ENCODE results near the gene ZMIZ1. TPM values are rescaled to one million over a fixed set of nuclear protein-coding genes. Genes with fewer than 3 reads are reported as not detected.

The ZMIZ1 gene
- polyA plus RNA-seq, 2 of the 4 experiments (the other 2 are of a cell fraction): 8.1 to 30.3 TPM

- H3K4me1 ChIP-seq: peaks cover 98% of the 10 kb centered on the region
- DNase-seq (ENCODE audit: low read depth in 1 of 2, low spot score in 1 of 2) (no peak), ATAC-seq (no peak), FAIRE-seq (no peak)
- no peak overlapping the region for H3K4me3 ChIP-seq
- TF ChIP-seq ZNF302 (CRISPR knock-in tag; IDR thresholded peaks at IDR 0.05) (no peak), CTCF (IDR thresholded peaks at IDR 0.05) (no peak), JUNB (IDR thresholded peaks at IDR 0.05) (no peak)
- no peaks in the 10 kb centered on the region for H3K9me3 ChIP-seq
- ChIA-PET POLR2A (no interaction called here), CTCF (interaction anchor here (1.3 to 8.7 kb wide), 3 partner anchors 29 to 93 kb away, joined by 3 to 65 read pairs (median 3); no protein-coding TSS in a partner anchor)
- 82% methylated on average over 11 of the region's 13 CpGs for WGBS (ENCODE audit: missing lambda C conversion rate)
- H3K27ac ChIP-seq: peak overlapping the region; percentile 1 to 92; a peak in 3 of 6 replicates
- no peak overlapping the region for H3K4me2 ChIP-seq
These were observed 34.4 kb downstream of the ZMIZ1 start for GRCh38 chr10:79103129-79103528.

GRCh38 chr10:79103585-79103984, 34.8 kb downstream of the ZMIZ1 start:
- WGBS (ENCODE audit: missing lambda C conversion rate): 89% methylated on average over 8 of the region's 8 CpGs
- peaks cover 98% of the 10 kb centered on the region for H3K4me1 ChIP-seq
- H3K27ac ChIP-seq: peak overlapping the region; percentile 1 to 92; a peak in 3 of 6 replicates

GRCh38 chr10:79105150-79105739, 36.5 kb downstream of the ZMIZ1 start:
- peak overlapping the region; percentile 29 for H3K4me2 ChIP-seq

More at GRCh38 chr10:79103585-79103984, 34.8 kb downstream of the ZMIZ1 start:
- ChIA-PET CTCF (interaction anchor here (1.5 to 8.7 kb wide), 2 partner anchors 45 to 93 kb away, joined by 3 to 65 read pairs; no protein-coding TSS in a partner anchor), POLR2A (no interaction called here)
- FAIRE-seq (no peak), DNase-seq (ENCODE audit: low read depth in 1 of 2, low spot score in 1 of 2) (no peak), ATAC-seq (no peak)
- Histone ChIP-seq H3K4me3 (no peak overlapping the region), H3K4me2 (no peak overlapping the region), H3K9me3 (no peaks in the 10 kb centered on the region)
- no peak for TF ChIP-seq JUN (IDR thresholded peaks at IDR 0.05)
- no peak for TF ChIP-seq NFE2L2 (conservative IDR thresholded peaks at IDR 0.05; ENCODE audit: low read length)
- TF ChIP-seq ZSCAN20 (CRISPR knock-in tag; IDR thresholded peaks at IDR 0.05): no peak
- no peak for TF ChIP-seq MYC (IDR thresholded peaks at IDR 0.05; ENCODE audit: borderline replicate concordance, low read length)
- TF ChIP-seq RCOR1 (IDR thresholded peaks at IDR 0.05; ENCODE audit: low read depth, low read length): no peak
- TF ChIP-seq HMGXB4 (CRISPR knock-in tag; IDR thresholded peaks at IDR 0.05; ENCODE audit: borderline replicate concordance): no peak
- TF ChIP-seq MAZ (IDR thresholded peaks at IDR 0.05; ENCODE audit: borderline replicate concordance, low read depth, low read length): no peak
- TF ChIP-seq CTCF (IDR thresholded peaks at IDR 0.05): no peak

More at GRCh38 chr10:79105150-79105739, 36.5 kb downstream of the ZMIZ1 start:
- ChIA-PET POLR2A (interaction anchor here (1.6 kb wide), 1 partner anchor 37 kb away, joined by 3 read pairs; no protein-coding TSS in a partner anchor), CTCF (interaction anchor here (0.7 to 8.7 kb wide), 11 partner anchors 10 to 1058 kb away, joined by 3 to 65 read pairs (median 4); no protein-coding TSS in a partner anchor)
- WGBS (ENCODE audit: missing lambda C conversion rate): 59% methylated on average over 11 of the region's 11 CpGs
- TF ChIP-seq HOXB5 (CRISPR knock-in tag; IDR thresholded peaks at IDR 0.05) (no peak), TP53 (CRISPR knock-in tag; IDR thresholded peaks at IDR 0.05) (no peak), ZFP36 (IDR thresholded peaks at IDR 0.05; ENCODE audit: borderline replicate concordance, partially characterized antibody) (peak; percentile 76), ZSCAN20 (CRISPR knock-in tag; IDR thresholded peaks at IDR 0.05) (no peak), EP300 (IDR thresholded peaks at IDR 0.05) (no peak)
- Histone ChIP-seq H3K4me1 (peaks cover 100% of the 10 kb centered on the region), H3K4me3 (no peak overlapping the region), H3K27ac (peak overlapping the region; percentile 36 to 92; a peak in 4 of 6 replicates), H3K9me3 (no peaks in the 10 kb centered on the region)
- FAIRE-seq (no peak), ATAC-seq (no peak), DNase-seq (ENCODE audit: low read depth in 1 of 2, low spot score in 1 of 2) (no peak)
